ENCODE data around the gene KLC1. TPM values are rescaled to one million over a fixed set of nuclear protein-coding genes. Genes with fewer than 3 reads are reported as not detected.

The KLC1 gene
- total RNA-seq, 1 experiment from 2014 or later: 216 TPM

DNA sequence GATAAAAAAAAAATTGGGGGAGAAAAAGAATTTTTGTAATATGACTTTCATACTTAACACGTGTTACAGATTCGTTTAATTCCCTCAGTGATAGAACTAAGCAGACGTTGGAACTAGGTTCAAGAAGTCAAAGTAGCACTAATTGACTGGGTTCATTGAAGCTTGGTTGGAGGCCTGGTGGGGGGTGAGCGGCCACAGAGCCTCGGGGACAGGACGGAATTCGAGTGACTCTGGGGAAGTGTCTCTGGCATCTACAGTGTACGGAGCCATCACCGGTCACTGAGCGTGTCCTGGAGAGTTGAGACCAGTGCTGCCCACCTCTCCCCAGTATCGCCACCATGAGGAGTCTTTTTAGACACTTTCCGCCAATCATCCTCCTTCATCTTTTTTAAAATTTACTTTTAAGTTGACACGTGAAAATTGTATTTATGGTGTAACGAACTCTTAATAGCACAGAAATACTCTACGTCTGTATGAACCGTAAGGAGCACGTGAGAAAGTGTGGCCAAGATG, 87.9 kb downstream of the KLC1 start:
- Mint-ChIP-seq H3K36me3 (ENCODE audit: insufficient read depth, unreplicated experiment) (peaks cover 7% of the 10 kb centered on the region), H3K4me3 (ENCODE audit: unreplicated experiment) (peak overlapping the region; percentile 94), H3K27me3 (ENCODE audit: insufficient read depth, unreplicated experiment) (no peaks in the 10 kb centered on the region), H3K4me1 (ENCODE audit: insufficient read depth, unreplicated experiment) (peaks cover 36% of the 10 kb centered on the region), H3K9me3 (ENCODE audit: unreplicated experiment) (no peaks in the 10 kb centered on the region), H3K27ac (ENCODE audit: low read depth, unreplicated experiment) (no peak overlapping the region)
- ChIA-PET CTCF (no interaction called here), POLR2A (interaction anchor here (1.6 to 2.5 kb wide), 3 partner anchors 155 to 195 kb away, joined by 3 to 6 read pairs (median 5); partner anchors contain the start of genes BAG5 and COA8)
- TF ChIP-seq, protein P1, sequence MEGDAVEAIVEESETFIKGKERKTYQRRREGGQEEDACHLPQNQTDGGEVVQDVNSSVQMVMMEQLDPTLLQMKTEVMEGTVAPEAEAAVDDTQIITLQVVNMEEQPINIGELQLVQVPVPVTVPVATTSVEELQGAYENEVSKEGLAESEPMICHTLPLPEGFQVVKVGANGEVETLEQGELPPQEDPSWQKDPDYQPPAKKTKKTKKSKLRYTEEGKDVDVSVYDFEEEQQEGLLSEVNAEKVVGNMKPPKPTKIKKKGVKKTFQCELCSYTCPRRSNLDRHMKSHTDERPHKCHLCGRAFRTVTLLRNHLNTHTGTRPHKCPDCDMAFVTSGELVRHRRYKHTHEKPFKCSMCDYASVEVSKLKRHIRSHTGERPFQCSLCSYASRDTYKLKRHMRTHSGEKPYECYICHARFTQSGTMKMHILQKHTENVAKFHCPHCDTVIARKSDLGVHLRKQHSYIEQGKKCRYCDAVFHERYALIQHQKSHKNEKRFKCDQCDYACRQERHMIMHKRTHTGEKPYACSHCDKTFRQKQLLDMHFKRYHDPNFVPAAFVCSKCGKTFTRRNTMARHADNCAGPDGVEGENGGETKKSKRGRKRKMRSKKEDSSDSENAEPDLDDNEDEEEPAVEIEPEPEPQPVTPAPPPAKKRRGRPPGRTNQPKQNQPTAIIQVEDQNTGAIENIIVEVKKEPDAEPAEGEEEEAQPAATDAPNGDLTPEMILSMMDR (IDR thresholded peaks at IDR 0.05; ENCODE audit: unreplicated experiment): no peak
- DNase-seq (ENCODE audit: unreplicated experiment): no peak
- TSS peak; percentile 32 for BruUV-seq (replicated peaks)
- intact Hi-C loops (cut with micrococcal nuclease): loop anchor here (10.0 kb wide), 2 partner anchors 92 to 142 kb away; partner anchors contain the start of gene KLC1

DNA sequence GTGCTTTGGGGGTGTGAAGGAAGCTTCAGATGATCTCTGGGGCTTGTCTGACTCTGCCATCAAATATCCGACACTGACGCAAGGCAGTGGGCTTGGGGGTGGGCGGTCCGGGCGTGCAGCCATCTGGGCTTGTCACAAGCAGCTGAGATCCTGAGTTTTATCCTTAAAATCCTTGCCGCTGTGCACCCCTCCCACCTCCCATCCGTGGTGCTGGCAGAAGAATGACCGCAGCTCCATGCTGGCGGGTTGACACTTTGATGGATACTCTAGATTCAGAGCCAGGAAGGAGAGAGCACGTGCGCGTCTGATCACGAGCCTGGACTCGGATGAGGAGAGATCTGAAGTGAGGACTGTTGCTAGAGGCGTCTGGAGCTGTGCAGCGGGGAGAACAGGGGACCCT, 89.6 kb downstream of the KLC1 start:
- Mint-ChIP-seq H3K27ac (ENCODE audit: low read depth, unreplicated experiment) (no peak overlapping the region), H3K27me3 (ENCODE audit: insufficient read depth, unreplicated experiment) (no peaks in the 10 kb centered on the region), H3K4me1 (ENCODE audit: insufficient read depth, unreplicated experiment) (peaks cover 37% of the 10 kb centered on the region), H3K36me3 (ENCODE audit: insufficient read depth, unreplicated experiment) (peaks cover 7% of the 10 kb centered on the region), H3K4me3 (ENCODE audit: unreplicated experiment) (no peak overlapping the region), H3K9me3 (ENCODE audit: unreplicated experiment) (no peaks in the 10 kb centered on the region)
- no peak for DNase-seq (ENCODE audit: unreplicated experiment)
- no TSS peak for BruUV-seq (replicated peaks)
- intact Hi-C loops (cut with micrococcal nuclease): loop anchor here (10.0 kb wide), 2 partner anchors 94 to 144 kb away; partner anchors contain the start of gene KLC1
- TF ChIP-seq, protein P1 (IDR thresholded peaks at IDR 0.05; ENCODE audit: unreplicated experiment): no peak
- ChIA-PET POLR2A (interaction anchor here (2.5 kb wide), 1 partner anchor 161 kb away, joined by 6 read pairs; no protein-coding TSS in a partner anchor), CTCF (interaction anchor here (0.6 to 0.8 kb wide), 4 partner anchors 110 to 962 kb away, joined by 3 to 7 read pairs (median 3); no protein-coding TSS in a partner anchor)

DNA sequence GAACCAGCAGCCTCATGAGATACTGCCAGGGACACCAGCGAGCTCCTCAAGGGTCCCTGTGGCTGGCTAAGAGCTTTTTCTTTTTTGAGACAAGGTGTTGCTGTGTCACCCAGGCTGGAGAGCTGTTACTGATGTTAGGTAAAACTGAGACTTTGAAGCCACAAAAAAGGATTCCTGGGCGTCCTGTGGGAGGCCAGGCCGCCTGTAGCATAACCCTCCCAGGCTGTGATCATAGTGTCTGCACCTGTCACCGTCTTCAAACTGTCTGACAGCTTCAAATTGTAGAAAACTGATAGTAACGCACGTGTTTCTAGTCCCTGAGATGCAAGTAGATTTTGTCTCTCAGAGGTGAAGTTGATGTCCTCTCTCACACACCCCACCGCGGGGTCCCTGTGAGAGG, 90.7 kb downstream of the KLC1 start:
- Mint-ChIP-seq H3K4me3 (ENCODE audit: unreplicated experiment) (no peak overlapping the region), H3K9me3 (ENCODE audit: unreplicated experiment) (no peaks in the 10 kb centered on the region), H3K36me3 (ENCODE audit: insufficient read depth, unreplicated experiment) (peaks cover 7% of the 10 kb centered on the region), H3K4me1 (ENCODE audit: insufficient read depth, unreplicated experiment) (peaks cover 37% of the 10 kb centered on the region), H3K27ac (ENCODE audit: low read depth, unreplicated experiment) (no peak overlapping the region), H3K27me3 (ENCODE audit: insufficient read depth, unreplicated experiment) (no peaks in the 10 kb centered on the region)
- TF ChIP-seq, protein P1 (IDR thresholded peaks at IDR 0.05; ENCODE audit: unreplicated experiment): no peak
- ChIA-PET CTCF (interaction anchor here (0.5 to 0.6 kb wide), 2 partner anchors 136 to 201 kb away, joined by 3 read pairs; no protein-coding TSS in a partner anchor), POLR2A (no interaction called here)
- intact Hi-C loops (cut with micrococcal nuclease): loop anchor here (10.0 kb wide), 2 partner anchors 95 to 145 kb away; partner anchors contain the start of gene KLC1
- BruUV-seq (replicated peaks): no TSS peak
- no peak for DNase-seq (ENCODE audit: unreplicated experiment)

DNA sequence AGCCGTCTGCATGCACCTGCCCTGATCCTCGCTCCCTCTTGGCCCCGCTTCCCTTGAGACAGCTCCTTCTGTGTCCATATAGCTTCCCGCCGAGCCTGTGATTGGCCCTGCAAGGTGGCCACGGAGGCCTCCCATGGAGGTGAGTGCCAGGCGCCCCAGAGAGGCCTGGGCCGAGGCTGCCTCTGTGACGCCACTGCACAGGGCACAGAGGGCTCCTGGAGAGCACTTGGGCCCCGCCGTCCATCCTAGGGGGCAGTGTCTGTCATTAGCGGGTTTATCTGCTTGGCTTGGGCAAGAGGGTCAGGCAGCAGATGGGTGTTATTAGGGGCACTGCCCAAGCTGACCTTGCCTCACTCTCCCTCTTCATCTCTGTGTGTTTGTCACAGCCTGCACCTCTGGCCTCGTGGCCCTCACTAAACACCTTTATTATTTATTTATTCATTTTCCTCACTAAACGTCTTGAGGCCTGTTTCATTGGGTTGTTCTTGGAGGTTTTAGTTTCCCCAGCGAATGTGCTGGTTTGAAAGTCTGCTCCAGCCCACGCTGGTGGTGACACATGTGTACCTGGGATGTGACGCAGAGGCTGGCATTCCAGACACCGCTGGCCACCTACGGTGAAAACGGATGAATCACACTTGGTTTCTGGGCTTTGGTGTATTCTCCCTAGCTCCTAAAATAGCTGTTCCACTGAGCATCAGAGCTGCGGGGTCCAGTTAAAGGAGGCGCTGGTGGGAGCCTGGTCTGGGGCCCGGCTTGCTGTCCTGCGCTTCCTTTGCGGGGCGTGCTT, 92.5 kb downstream of the KLC1 start:
- POLR2A ChIA-PET: interaction anchor here (0.7 to 1.6 kb wide), 2 partner anchors 12 to 343 kb away, joined by 3 to 6 read pairs; no protein-coding TSS in a partner anchor
- BruUV-seq (replicated peaks): no TSS peak
- intact Hi-C loops (cut with micrococcal nuclease): no loop called here
- CTCF ChIA-PET: interaction anchor here (0.6 to 0.9 kb wide), 4 partner anchors 85 to 990 kb away, joined by 3 to 4 read pairs (median 3); no protein-coding TSS in a partner anchor
- H3K27me3 Mint-ChIP-seq (ENCODE audit: insufficient read depth, unreplicated experiment): no peaks in the 10 kb centered on the region
- no peaks in the 10 kb centered on the region for H3K9me3 Mint-ChIP-seq (ENCODE audit: unreplicated experiment)
- peak; percentile 89 for DNase-seq (ENCODE audit: unreplicated experiment)
- H3K4me1 Mint-ChIP-seq (ENCODE audit: insufficient read depth, unreplicated experiment): peaks cover 31% of the 10 kb centered on the region
- H3K27ac Mint-ChIP-seq (ENCODE audit: low read depth, unreplicated experiment): peak overlapping the region; percentile 72
- peaks cover 16% of the 10 kb centered on the region for H3K36me3 Mint-ChIP-seq (ENCODE audit: insufficient read depth, unreplicated experiment)
- TF ChIP-seq, protein P1 (IDR thresholded peaks at IDR 0.05; ENCODE audit: unreplicated experiment): no peak
- peak overlapping the region; percentile 50 for H3K4me3 Mint-ChIP-seq (ENCODE audit: unreplicated experiment)

All from MCF 10A (cell line).